Natural killer cell (primary cell): ENCODE results near the gene CCDC144A. TPM values are rescaled to one million over a fixed set of nuclear protein-coding genes. Genes with fewer than 3 reads are reported as not detected.
"Not testable (repeated sequence)": the region's sequence is repeated elsewhere in the genome, so short reads cannot be mapped to it uniquely, and the experiment has no call there.

Experiments used
- ATAC-seq, 3 donors: fragments of 150-1000 bp in 2 of 3; fragments of 200-7000 bp in 1 of 3; cut with Tn5 transposase; 1 replicate in 1 of 3; 2 replicates in 2 of 3; pipeline ENCODE4 v1.10.0; 2021; ENCODE audit warnings: mild to moderate bottlenecking in 2 of 3, moderate library complexity in 2 of 3
- DNase-seq, 2 donors: peaks; one replicate each; pipeline versions ENCODE4 v3.0.0 to v3.0.0-alpha.2; 2013 to 2021; ENCODE audit warnings: mixed read lengths in 1 of 2
- H3K27ac ChIP-seq: one replicate; pipeline ENCODE4 v1.5.1; 2013; ENCODE audit warnings: mild to moderate bottlenecking, low read length
- H3K27me3 ChIP-seq: one replicate; pipeline ENCODE4 v1.6.1; 2013; ENCODE audit warnings: low read length; ENCODE audit not compliant: control insufficient read depth, insufficient read depth
- H3K36me3 ChIP-seq: one replicate; pipeline ENCODE4 v1.6.1; 2013; ENCODE audit warnings: low read length; ENCODE audit not compliant: control insufficient read depth, insufficient read depth
- H3K4me1 ChIP-seq: one replicate; pipeline ENCODE4 v1.6.1; 2013; ENCODE audit warnings: low read length; ENCODE audit not compliant: control insufficient read depth, insufficient read depth
- H3K4me3 ChIP-seq: one replicate; pipeline ENCODE4 v1.5.1; 2013; ENCODE audit warnings: low read length
- H3K9me3 ChIP-seq: one replicate; pipeline ENCODE4 v1.6.1; 2013; ENCODE audit warnings: low read length; ENCODE audit not compliant: control insufficient read depth, insufficient read depth
- H3K27ac Mint-ChIP-seq, 2 donors: one replicate each; pipeline ENCODE4 v1.8.0; 2022; ENCODE audit warnings: mild to moderate bottlenecking in 2 of 2, mixed read lengths in 2 of 2, moderate library complexity in 1 of 2
- H3K27me3 Mint-ChIP-seq, 2 donors: one replicate each; pipeline ENCODE4 v1.8.0; 2022; ENCODE audit warnings: low read depth in 2 of 2, mixed read lengths in 2 of 2
- H3K36me3 Mint-ChIP-seq: one replicate; pipeline ENCODE4 v1.8.0; 2022; ENCODE audit warnings: mixed read lengths
- H3K4me1 Mint-ChIP-seq, 2 donors: one replicate each; pipeline ENCODE4 v1.8.0; 2022; ENCODE audit warnings: mixed read lengths in 2 of 2
- H3K4me3 Mint-ChIP-seq: one replicate; pipeline ENCODE4 v1.8.0; 2022; ENCODE audit warnings: mild to moderate bottlenecking, moderate library complexity, mixed read lengths
- H3K9me3 Mint-ChIP-seq, 2 donors: one replicate each; pipeline ENCODE4 v1.8.0; 2022; ENCODE audit warnings: mixed read lengths in 2 of 2
- WGBS: methylation state at CpG from one replicate; pipeline ENCODE4 v1.1.7; 2013; ENCODE audit warnings: missing lambda C conversion rate; ENCODE audit not compliant: insufficient coverage; 5-methylcytosine and 5-hydroxymethylcytosine counted together
- intact Hi-C: fragments of 100-400 bp; cut with micrococcal nuclease; formaldehyde crosslinking; loops from one replicate; pipeline ENCODE4 v1.14.2; 2022
- total RNA-seq, 4 donors: library from RNA; stranded (reverse); fragments of 120-200 nt in 1 of 4; gene quantifications; one replicate each; pipeline versions ENCODE4 v1.2.3 to v1.2.4, GENCODE V29; 2013 to 2022

CCDC144A gene
- total RNA-seq, 3 donors from 2014 or later (not counting 1 experiment from before 2014, with no cell fraction given) = 2.4 to 12.4 (median 4.5) TPM

- H3K27ac Mint-ChIP-seq, H3K4me1 Mint-ChIP-seq, H3K27ac ChIP-seq, H3K4me3 Mint-ChIP-seq, H3K9me3 ChIP-seq, H3K4me1 ChIP-seq, H3K4me3 ChIP-seq, H3K27me3 ChIP-seq, H3K36me3 Mint-ChIP-seq, H3K36me3 ChIP-seq, DNase-seq, intact Hi-C loops, H3K9me3 Mint-ChIP-seq: not testable (repeated sequence)
- 100% methylated on average over 6 of the region's 10 CpGs for WGBS
- peak in 2 of 3 donors; percentile 30 to 33 for ATAC-seq
- peaks cover 17 to 30% of the 10 kb centered on the region in 2 donors for H3K27me3 Mint-ChIP-seq
These were observed 61.9 kb downstream of the CCDC144A start for GRCh38 chr17:16751924-16752287.

- intact Hi-C loops, H3K27me3 ChIP-seq, H3K27me3 Mint-ChIP-seq, H3K4me3 Mint-ChIP-seq, H3K9me3 ChIP-seq, H3K36me3 Mint-ChIP-seq, H3K36me3 ChIP-seq, H3K27ac ChIP-seq, ATAC-seq, H3K9me3 Mint-ChIP-seq, H3K4me3 ChIP-seq, H3K4me1 Mint-ChIP-seq, H3K27ac Mint-ChIP-seq, H3K4me1 ChIP-seq, DNase-seq: not testable (repeated sequence)
- no CpG with 5 or more reads among the region's 3 CpGs for WGBS
These were observed 67.5 kb downstream of the CCDC144A start for GRCh38 chr17:16757520-16757919.

- not testable (repeated sequence) for H3K36me3 ChIP-seq
- no CpG with 5 or more reads among the region's 3 CpGs for WGBS
These were observed 68.1 kb downstream of the CCDC144A start for GRCh38 chr17:16758177-16758576.

GRCh38 chr17:16768290-16769175 lies 78.5 kb downstream of the CCDC144A start:
- H3K9me3 ChIP-seq, H3K4me1 ChIP-seq, H3K27ac Mint-ChIP-seq, H3K4me3 Mint-ChIP-seq, intact Hi-C loops, H3K4me3 ChIP-seq, H3K4me1 Mint-ChIP-seq, H3K36me3 ChIP-seq, ATAC-seq, H3K27me3 ChIP-seq, H3K36me3 Mint-ChIP-seq, H3K27ac ChIP-seq, H3K27me3 Mint-ChIP-seq, DNase-seq, H3K9me3 Mint-ChIP-seq: not testable (repeated sequence)
- WGBS = no CpG with 5 or more reads among the region's 2 CpGs

More at GRCh38 chr17:16758177-16758576, 68.1 kb downstream of the CCDC144A start:
- H3K36me3 Mint-ChIP-seq, intact Hi-C loops, H3K4me3 ChIP-seq, H3K27ac Mint-ChIP-seq, H3K9me3 Mint-ChIP-seq, H3K27me3 Mint-ChIP-seq, H3K27me3 ChIP-seq, H3K9me3 ChIP-seq, H3K27ac ChIP-seq, DNase-seq, H3K4me1 Mint-ChIP-seq, H3K4me1 ChIP-seq, ATAC-seq, H3K4me3 Mint-ChIP-seq: not testable (repeated sequence)

GRCh38 chr17:16772394-16773145 lies 82.5 kb downstream of the CCDC144A start:
- H3K36me3 ChIP-seq, ATAC-seq, H3K36me3 Mint-ChIP-seq, H3K27me3 ChIP-seq, intact Hi-C loops, DNase-seq, H3K4me1 ChIP-seq, H3K9me3 ChIP-seq, H3K4me3 Mint-ChIP-seq, H3K4me1 Mint-ChIP-seq, H3K9me3 Mint-ChIP-seq, H3K27ac Mint-ChIP-seq, H3K27ac ChIP-seq, H3K27me3 Mint-ChIP-seq, H3K4me3 ChIP-seq: not testable (repeated sequence)
- WGBS = no CpG with 5 or more reads among the region's 4 CpGs

- DNase-seq, H3K27me3 Mint-ChIP-seq, H3K27ac Mint-ChIP-seq, H3K4me1 Mint-ChIP-seq, H3K27ac ChIP-seq, ATAC-seq, H3K4me1 ChIP-seq, H3K9me3 ChIP-seq, intact Hi-C loops, H3K36me3 ChIP-seq, H3K9me3 Mint-ChIP-seq, H3K4me3 Mint-ChIP-seq, H3K36me3 Mint-ChIP-seq, H3K27me3 ChIP-seq, H3K4me3 ChIP-seq: not testable (repeated sequence)
- no CpG with 5 or more reads among the region's 2 CpGs for WGBS
These were observed 83.1 kb downstream of the CCDC144A start for GRCh38 chr17:16773146-16773522.

GRCh38 chr17:16787851-16788250 lies 97.8 kb downstream of the CCDC144A start:
- H3K4me1 Mint-ChIP-seq, H3K4me3 ChIP-seq, H3K4me1 ChIP-seq, H3K27ac Mint-ChIP-seq, intact Hi-C loops, H3K27me3 ChIP-seq, H3K4me3 Mint-ChIP-seq, H3K27ac ChIP-seq, H3K9me3 ChIP-seq, H3K36me3 ChIP-seq, ATAC-seq, DNase-seq, H3K9me3 Mint-ChIP-seq, H3K36me3 Mint-ChIP-seq: not testable (repeated sequence)
- peaks cover 0 to 12% of the 10 kb centered on the region in 2 donors for H3K27me3 Mint-ChIP-seq
- WGBS = 75% methylated on average over 5 of the region's 5 CpGs
